ENCODE results near the gene SOCS4.

GRCh38 chr14:55015006-55015405 is 12.0 kb upstream of the SOCS4 start:
- no peak for TF ChIP-seq CTCF (IDR thresholded peaks at IDR 0.05)
- TF ChIP-seq POLR2AphosphoS5 (IDR thresholded peaks at IDR 0.05) = no peak
- TF ChIP-seq POLR2A (IDR thresholded peaks at IDR 0.05) = no peak

Data from prostate gland (tissue), 2 donors.